ENCODE data around the gene WDFY1.
"Not testable (repeated sequence)": the region's sequence is repeated elsewhere in the genome, so short reads cannot be mapped to it uniquely, and the experiment has no call there.

WDFY1 gene

DNA sequence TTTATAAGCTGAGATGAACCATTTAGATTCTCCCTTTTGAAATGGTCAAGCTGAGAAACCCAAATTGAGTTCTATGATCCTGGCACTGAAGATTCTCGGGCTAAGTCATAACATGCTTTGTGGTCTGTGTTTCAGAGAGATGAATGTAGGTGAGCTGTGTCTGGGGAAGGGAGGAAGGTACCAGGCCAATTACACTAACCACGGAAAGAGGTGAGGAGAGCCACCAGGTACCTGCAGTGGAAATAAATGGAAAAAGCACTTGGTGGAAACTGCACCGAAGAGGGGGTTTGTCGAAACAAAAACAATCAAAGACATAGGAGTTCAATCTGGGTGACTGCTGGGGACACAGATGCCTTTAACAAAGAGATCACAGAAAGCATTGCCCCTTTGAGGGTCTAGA lies 11.2 kb upstream of the WDFY1 start:
- DNase-seq: no peak

DNA sequence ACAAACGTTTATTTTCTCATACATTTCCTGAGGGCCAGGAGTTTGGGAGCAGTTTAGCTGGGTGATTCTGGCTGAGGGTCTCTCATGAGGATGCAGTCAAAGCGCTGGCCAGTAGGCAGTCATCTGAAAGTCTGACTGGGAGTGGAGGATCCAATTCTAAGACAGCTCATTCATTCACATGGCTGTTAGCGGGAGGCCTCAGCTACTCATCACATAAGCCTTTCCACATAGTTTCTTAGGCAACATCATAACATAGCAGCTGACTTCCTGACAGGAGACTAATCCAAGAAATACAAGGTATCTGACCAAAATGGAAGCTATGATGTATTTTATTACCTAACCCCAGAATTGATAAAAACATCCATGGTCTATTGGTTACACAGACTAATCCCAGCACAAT lies 9.3 kb upstream of the WDFY1 start:
- DNase-seq: no peak

- DNase-seq: no peak
These were observed 7.3 kb upstream of the WDFY1 start for GRCh38 chr2:223952280-223952968.

DNA sequence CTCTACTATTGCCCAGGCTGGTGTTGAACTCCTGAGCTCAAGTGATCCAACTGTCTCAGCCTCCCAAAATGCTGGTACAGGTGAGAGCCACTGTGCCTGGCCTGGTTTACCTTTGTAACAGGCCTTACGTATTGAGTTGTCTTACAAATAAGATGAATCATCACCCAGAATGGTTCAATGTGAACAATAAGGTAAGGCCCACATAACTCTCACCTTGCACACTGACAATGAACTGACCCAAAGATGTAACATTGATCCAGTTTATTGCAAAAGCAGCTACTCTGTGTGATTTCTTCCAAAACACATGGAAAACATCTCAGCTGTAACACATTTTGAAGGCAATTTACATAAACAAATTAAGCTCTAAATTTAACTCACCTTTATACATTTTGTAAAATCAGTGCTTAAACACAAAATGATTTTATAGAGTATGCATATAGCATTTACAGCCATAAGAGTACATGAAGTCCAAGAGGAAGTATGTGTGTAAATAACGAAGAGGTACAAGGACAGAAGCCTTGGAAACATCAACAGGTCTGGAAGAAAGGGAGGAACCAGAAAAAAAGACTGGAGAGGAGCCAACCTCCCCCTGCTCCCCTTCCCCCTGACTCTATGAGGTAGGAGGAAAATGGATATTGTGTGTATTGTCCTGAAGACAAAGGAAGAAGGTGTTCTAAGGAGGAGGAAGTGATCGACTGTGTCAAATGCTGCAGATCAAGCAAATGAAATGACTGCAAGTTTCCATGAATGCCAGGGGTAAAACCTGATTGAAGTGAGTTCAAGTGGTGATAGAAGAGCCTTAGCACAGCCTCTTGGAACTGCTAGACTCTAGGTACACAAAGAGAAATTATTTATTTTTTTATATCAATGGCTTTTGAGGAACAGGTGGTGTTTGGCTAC lies 5.6 kb upstream of the WDFY1 start:
- no peak for DNase-seq

GRCh38 chr2:223949241-223949840 lies 4.2 kb upstream of the WDFY1 start:
- no peak for DNase-seq

DNA sequence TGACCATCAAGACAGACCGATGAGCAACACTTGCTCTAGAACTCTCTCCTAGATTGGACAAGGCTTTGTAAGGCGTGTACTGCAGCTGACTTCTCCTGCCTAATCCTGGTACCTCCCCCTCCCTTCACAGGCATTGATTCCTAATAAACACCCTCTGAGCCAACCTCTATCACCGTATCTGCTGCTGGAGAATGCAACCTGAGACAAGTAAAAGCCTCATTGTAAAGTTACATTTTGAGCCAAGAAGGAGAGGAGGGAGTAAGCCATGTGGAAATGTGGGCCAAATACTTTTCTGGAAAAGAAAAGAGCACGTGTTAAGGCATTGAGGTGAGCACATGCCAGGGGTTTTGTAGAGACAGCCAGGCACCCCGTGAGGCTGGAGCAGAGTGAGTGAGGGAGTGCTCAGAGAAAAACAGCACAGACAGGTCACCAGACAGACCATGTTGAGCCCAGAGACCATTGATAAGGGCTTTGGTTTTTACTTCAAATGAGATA lies 2.6 kb upstream of the WDFY1 start:
- DNase-seq: no peak

DNA sequence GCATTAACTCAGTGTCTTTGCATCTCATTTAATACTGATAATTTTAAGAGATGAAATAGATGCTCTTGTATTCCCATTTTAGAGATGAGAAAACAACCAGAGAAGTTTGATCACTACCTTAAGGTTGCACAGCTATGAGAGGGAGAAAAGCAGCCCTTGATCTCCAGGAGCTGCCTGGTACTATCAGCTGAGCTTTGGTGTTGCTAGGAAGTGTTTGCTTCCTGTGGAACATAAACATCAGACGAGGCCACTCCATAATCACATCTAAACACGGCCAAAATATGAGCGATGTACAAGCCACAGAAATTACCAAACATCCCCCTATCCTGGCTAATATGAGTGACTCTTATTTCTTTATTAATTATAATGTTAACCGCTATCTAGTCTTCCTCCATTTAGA lies 620 bp upstream of the WDFY1 start:
- no peak for DNase-seq

DNA sequence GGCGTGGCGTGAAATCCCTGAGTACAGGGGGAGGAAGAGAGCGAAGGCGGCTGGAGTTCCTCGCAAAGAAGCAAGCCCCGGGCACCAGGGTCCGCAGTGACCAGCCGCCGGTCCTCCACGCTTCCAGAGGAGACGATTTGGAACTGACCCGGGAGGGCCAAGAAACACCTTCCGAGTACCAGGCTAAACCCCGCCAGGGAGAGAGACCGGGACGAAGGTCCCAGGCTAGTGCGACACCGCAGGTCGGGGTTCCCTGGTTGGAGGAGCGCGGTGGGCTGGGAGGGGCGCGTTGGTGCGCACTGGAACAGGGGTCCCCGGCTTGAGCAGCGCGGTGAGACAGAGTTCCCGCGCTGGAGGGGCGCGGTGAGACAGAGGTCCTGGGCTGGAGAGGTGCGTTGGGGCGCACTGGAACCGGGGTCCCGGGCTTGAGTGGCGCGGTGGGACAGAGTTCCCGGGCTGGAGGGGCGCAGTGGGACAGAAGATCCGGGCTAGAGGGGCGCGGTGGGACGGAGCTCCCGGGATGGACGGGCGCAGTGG lies 901 bp downstream of the WDFY1 start:
- DNase-seq: no peak

DNA sequence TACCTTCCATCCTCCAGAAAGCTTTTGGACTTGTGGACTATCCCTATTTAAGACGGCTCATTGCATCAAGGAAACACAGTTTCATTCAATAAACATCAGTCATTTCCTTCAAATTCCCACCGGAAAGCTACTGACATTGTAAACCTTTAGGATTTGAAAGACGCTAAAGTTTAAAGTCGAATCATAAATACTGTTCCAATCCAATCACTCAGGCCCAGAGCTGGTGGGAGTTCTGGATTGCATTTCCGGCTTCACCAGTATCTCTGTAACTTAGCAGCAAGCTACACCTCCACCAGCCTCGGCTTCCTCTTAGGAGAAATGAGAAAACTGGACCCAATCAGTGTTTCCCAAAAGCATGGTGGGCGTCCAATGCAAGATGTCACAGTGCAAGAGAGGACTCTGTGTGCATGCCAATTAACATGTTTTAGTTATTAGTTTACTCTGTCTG lies 1.6 kb downstream of the WDFY1 start:
- DNase-seq: no peak

DNA sequence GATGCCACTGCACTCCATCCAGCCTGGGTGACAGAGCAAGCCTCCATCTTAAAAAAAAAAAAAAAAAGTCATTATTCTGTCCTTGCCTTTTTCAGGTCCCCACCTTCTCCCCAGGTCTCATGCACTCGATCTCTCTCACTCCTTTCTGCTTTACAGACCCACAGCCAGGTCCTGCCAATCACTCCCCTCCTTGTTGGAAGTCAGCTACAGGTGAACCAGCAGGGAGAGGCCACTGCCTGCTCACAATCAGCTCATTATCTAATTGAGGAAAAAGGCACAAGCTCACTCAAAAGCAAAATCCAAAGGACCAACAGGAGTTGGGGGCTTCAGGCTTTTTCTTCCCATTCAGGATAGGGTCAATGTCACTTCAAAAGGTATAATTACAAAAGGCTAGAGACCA lies 2.0 kb downstream of the WDFY1 start:
- no peak for DNase-seq

- DNase-seq: no peak
These were observed 3.4 kb downstream of the WDFY1 start for GRCh38 chr2:223941579-223942277.

GRCh38 chr2:223939438-223939837 lies 5.7 kb downstream of the WDFY1 start:
- DNase-seq: not testable (repeated sequence)

DNA sequence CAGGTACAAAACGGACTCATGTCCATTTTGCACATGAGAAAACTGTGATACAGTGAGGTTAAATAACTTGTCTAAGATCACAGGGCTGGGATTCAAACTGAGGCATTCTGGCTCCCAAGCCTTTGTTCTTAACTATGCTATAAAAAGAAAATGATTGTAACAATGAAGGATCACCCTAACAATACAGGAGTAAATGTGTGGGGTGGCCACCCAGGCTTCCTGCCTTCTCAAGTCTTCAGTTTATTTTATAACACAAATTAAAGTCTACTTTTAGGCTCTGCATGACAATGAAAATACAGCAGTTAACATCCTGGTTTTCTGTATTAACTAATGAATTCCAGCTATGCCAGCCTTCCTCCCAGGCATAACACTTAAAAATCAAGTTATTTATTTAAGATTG lies 7.6 kb downstream of the WDFY1 start:
- DNase-seq: no peak

DNA sequence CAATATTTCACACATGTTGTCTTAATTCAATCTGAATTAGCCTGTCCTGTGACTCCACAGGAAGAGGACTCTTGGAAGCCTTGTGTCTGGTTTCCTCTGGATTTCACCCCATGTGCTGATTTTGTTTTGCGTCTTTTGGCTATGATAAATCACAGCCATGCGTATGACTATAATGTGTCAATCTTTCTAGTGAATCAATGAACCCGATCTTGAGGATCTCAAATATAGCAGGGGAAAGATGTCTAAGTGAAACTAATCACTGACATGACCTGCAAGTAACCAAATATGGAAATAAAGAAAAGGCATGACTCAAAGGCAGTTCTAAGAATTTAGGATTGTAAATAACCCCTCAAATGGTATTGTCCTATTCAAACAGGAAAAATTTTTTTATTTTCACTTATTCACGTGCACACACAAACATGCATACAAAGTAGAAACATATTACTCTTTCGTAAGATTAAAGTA lies 8.2 kb downstream of the WDFY1 start:
- DNase-seq: no peak

GRCh38 chr2:223935459-223936125 lies 9.5 kb downstream of the WDFY1 start:
- no peak for DNase-seq

DNA sequence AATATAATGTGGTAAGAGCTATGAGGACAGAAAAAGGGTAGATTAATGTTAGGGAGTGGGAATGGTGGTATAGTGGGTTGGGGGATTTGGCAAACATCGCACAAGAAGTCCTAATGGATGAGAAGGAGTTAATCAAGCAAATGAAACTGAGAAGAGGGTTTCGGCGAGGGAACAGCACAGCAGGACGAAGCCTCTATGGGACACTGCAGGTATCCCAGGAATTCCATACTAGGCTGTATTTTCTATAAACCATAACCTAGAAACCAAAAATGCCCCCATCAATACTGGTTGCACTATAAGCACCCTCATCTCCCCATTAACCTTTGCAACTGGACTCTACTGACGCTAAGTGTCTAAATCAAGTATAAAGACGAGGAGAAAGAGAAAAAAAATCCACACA lies 10.3 kb downstream of the WDFY1 start:
- no peak for DNase-seq

DNA sequence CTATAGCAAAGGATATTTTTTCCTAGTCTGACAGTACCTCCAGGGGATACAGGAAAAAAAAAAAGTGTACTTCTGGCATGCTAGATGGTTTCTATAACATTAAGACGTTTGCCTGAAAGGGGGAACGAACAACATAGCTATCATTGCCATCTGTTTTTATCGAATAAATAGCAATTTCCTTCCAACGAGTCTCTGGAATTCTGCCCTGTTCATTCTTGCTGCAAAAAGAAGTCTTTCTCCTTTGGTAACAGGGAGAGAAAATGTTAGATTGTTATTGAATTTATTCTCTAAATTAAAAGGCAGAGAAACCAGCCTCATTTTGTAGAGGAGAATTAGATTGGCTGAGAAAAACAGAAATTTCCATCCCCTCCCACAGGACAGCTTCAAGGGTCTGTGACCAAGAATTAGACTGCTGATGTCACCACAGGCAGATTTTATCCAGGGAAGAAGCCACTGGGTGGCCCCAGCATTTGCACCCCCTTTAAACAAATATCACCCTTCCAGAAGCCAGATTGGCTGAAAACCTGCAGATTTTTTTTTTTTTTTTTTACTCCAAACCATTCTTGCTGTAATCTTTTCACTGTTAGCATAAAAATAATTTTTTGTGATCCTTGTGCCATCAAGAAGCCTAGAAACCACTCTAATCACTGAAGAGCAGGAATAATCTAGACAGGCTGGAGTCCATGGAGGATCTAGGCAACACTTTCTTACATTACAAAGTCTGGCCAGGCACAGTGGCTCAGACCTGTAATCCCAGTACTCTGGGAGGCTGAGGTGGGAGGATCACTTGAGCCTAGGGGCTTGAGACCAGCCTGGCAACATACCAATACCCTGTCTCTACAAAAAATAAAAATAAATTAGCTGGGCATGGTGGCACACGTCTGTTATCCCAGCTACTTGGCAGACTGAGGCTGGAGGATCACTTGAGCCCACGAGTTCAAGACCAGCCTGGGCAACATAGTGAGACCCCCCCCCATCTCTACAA lies 12.0 kb downstream of the WDFY1 start:
- DNase-seq: no peak

DNA sequence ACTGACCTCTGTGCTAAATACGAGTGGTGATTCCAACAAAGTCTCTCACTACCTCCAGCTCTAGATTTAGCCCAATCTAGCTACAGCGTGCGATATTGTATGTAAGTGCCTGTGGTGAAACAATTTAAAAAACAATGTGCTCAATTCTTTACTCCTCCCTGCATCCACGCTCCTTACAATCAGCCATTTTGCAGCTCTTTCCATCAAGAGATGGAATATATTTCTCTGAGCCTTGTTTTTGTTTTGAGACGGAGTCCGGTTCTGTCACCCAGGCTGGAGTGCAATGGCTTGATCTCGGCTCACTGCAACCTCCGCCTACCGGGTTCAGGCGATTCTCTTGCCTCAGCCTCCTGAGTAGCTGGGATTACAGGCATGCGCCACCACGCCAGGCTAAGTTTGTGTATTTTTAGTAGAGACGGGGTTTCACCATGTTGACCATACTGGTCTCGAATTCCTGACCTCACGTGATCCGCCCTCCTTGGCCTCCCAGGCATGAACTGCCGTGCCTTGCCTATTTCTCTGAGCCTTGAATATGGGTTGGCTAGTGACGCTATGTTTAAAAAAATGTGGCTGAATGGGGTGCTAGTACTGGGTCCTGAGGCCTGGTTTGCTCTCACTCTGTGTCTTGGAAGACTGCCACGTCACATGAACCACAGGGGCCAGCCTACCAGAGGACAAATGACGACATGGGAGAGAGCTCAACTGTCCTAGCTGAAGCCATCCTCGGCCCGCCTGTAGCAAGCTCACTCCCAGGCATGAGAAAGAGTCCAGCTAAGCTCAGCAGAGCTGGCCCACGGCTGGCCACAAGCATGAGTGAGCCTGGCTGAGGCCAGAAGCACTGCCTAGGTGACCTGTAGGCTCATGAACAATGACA lies 14.8 kb downstream of the WDFY1 start:
- no peak for DNase-seq

GRCh38 chr2:223929571-223930102 lies 15.5 kb downstream of the WDFY1 start:
- no peak for DNase-seq
